Nephron progenitor cell (in vitro differentiated cells): Measurements from ENCODE around the gene TAPBP.

Experiments used
- DNase-seq: peaks from one replicate; pipeline ENCODE4 v3.0.0; 2021
- H3K27ac Mint-ChIP-seq: 2 replicates; pipeline ENCODE4 v1.8.0; 2021; ENCODE audit warnings: mild to moderate bottlenecking, moderate library complexity, mixed read lengths
- H3K27me3 Mint-ChIP-seq: 2 replicates; pipeline ENCODE4 v1.8.0; 2021; ENCODE audit warnings: mild to moderate bottlenecking, low read depth, mixed read lengths; ENCODE audit not compliant: poor library complexity
- H3K36me3 Mint-ChIP-seq: 2 replicates; pipeline ENCODE4 v1.8.0; 2021; ENCODE audit warnings: low read depth, mixed read lengths
- H3K4me1 Mint-ChIP-seq: 2 replicates; pipeline ENCODE4 v1.8.0; 2021; ENCODE audit warnings: mixed read lengths
- H3K4me3 Mint-ChIP-seq: 2 replicates; pipeline ENCODE4 v1.8.0; 2021; ENCODE audit warnings: mild to moderate bottlenecking, moderate library complexity, mixed read lengths
- H3K9me3 Mint-ChIP-seq: 2 replicates; pipeline ENCODE4 v1.8.0; 2021; ENCODE audit warnings: mild to moderate bottlenecking, moderate library complexity, mixed read lengths
- CTCF ChIP-seq: fragments of 200-600 bp; sonication (generic); IDR thresholded peaks from 2 replicates; pipeline ENCODE4 v1.5.0; 2021; ENCODE audit warnings: antibody characterized with exemption

Gene TAPBP

DNA sequence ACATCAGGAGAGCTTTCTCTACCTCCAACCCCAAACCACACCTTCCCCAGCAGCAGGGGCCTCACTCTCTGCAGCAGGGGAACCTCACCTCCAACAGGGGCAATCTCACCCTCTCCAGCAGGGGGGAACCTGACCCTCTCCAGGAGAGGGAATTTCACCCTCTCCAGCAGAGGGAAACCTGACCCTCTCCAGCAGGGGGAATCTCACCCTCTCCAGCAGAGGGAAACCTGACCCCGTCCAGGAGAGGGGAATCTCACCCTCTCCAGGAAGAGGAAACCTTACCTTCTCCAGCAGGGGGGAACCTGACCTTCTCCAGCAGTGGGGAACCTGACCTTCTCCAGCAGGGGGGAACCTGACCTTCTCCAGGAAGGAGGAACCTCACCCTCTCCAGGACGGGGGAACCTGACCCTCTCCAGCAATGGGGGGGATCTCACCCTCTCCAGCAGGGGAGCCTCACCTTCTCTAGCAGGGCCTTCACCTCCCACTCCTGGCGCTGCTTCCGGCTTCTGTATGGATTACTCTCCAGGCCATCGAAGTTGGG, 33.8 kb downstream of the TAPBP start:
- no peaks in the 10 kb centered on the region for H3K27me3 Mint-ChIP-seq
- no peaks in the 10 kb centered on the region for H3K9me3 Mint-ChIP-seq
- peaks cover 46% of the 10 kb centered on the region for H3K4me1 Mint-ChIP-seq
- peaks cover 13% of the 10 kb centered on the region for H3K36me3 Mint-ChIP-seq
- peak overlapping the region; percentile 85 for H3K27ac Mint-ChIP-seq
- peak; percentile 56 for TF ChIP-seq CTCF
- no peak overlapping the region for H3K4me3 Mint-ChIP-seq
- DNase-seq = peak; percentile 58

DNA sequence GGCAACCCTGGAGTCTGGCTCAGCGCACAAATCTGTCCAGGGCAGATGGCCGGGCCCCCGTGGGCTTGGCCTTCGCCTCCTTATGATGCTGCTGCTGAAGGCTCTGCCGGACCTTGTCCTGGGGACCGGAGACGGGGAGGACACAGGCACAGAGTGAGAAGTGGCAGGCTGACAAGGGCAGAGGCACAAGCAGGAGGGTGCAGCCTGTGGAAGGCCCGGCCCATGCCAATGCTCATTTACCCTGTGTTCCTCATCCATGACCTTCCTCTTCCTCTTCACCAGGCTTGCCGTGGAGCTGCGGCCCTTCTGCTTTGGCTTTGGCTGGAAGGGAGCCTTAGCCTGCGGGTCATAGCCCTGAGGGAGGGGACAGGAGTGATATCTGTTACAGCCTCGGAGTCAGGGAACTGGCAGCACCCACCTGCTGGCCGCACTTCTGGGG, 34.6 kb downstream of the TAPBP start:
- peaks cover 20% of the 10 kb centered on the region for H3K36me3 Mint-ChIP-seq
- no peaks in the 10 kb centered on the region for H3K27me3 Mint-ChIP-seq
- no peak for TF ChIP-seq CTCF
- H3K4me3 Mint-ChIP-seq = no peak overlapping the region
- no peaks in the 10 kb centered on the region for H3K9me3 Mint-ChIP-seq
- DNase-seq = no peak
- peaks cover 53% of the 10 kb centered on the region for H3K4me1 Mint-ChIP-seq
- no peak overlapping the region for H3K27ac Mint-ChIP-seq

- H3K27ac Mint-ChIP-seq = no peak overlapping the region
- H3K4me1 Mint-ChIP-seq = peaks cover 57% of the 10 kb centered on the region
- no peak for TF ChIP-seq CTCF
- H3K36me3 Mint-ChIP-seq = peaks cover 24% of the 10 kb centered on the region
- H3K9me3 Mint-ChIP-seq = no peaks in the 10 kb centered on the region
- no peak for DNase-seq
- H3K4me3 Mint-ChIP-seq = no peak overlapping the region
- no peaks in the 10 kb centered on the region for H3K27me3 Mint-ChIP-seq
Observed at GRCh38 chr6:33278810-33279209, 35.1 kb downstream of the TAPBP start.

DNA sequence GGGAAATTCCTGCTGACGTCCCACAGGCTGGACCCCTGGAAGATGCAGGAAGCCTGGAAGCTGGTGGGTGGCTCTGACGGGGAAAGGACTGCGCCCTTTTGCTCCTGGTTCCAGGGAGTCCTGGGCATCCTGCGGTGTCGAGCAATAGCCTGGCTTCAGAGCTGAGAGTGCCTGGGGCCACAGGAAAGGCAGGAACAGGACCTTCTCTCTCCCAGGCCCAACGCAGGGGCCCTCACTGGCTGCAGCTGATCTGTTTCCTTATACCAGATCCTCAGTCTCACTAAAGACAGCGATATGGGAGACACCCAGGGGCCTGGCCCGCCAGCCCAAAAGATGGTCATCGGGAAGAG, 35.5 kb downstream of the TAPBP start:
- Mint-ChIP-seq H3K27ac (no peak overlapping the region), H3K9me3 (no peaks in the 10 kb centered on the region), H3K4me3 (no peak overlapping the region), H3K36me3 (peaks cover 28% of the 10 kb centered on the region), H3K27me3 (no peaks in the 10 kb centered on the region), H3K4me1 (peaks cover 62% of the 10 kb centered on the region)
- no peak for TF ChIP-seq CTCF
- DNase-seq = no peak

DNA sequence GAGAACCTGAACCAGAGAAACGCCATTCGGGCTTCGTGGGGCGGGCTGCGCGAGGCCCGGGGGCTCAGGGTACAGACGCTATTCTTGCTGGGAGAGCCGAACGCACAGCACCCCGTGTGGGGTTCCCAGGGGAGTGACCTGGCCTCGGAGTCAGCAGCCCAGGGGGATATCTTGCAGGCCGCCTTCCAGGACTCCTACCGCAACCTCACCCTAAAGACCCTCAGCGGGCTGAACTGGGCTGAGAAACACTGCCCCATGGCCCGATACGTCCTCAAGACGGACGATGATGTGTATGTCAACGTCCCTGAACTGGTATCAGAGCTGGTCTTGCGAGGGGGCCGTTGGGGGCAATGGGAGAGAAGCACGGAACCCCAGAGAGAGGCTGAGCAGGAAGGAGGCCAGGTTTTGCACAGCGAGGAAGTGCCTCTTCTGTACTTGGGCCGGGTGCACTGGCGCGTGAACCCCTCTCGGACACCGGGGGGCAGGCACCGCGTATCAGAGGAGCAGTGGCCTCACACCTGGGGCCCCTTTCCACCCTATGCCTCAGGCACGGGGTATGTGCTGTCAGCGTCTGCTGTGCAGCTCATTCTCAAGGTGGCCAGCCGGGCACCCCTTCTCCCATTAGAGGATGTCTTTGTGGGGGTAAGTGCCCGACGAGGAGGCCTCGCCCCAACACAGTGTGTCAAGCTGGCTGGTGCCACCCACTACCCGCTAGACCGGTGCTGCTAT, 36.1 kb downstream of the TAPBP start:
- Mint-ChIP-seq H3K4me3 (peak overlapping the region; percentile 84), H3K4me1 (peaks cover 67% of the 10 kb centered on the region), H3K36me3 (peaks cover 34% of the 10 kb centered on the region), H3K27me3 (no peaks in the 10 kb centered on the region), H3K27ac (peak overlapping the region; percentile 93), H3K9me3 (no peaks in the 10 kb centered on the region)
- DNase-seq = no peak
- TF ChIP-seq CTCF = no peak
